A549 (cell line): ENCODE data around the gene GARS1.

ENCODE experiments used
- HOXB5 ChIP-seq: fragments of 250-450 bp; sonication (Bioruptor Pico); IDR thresholded peaks from 2 replicates; pipeline ENCODE4 v1.5.0; 2020; ENCODE audit warnings: mild to moderate bottlenecking, moderate library complexity
- SMC3 ChIP-seq: fragments of >200 bp; sonication (Bioruptor Twin); formaldehyde crosslinking; IDR thresholded peaks from 3 replicates; pipeline ENCODE4 v1.6.1; 2018; ENCODE audit warnings: inconsistent platforms
- TF ChIP-seq, protein P1 (sequence below): fragments of >200 bp; sonication (Bioruptor Twin); formaldehyde crosslinking; IDR thresholded peaks from 3 replicates; pipeline ENCODE4 v1.5.1; 2016

DNA sequence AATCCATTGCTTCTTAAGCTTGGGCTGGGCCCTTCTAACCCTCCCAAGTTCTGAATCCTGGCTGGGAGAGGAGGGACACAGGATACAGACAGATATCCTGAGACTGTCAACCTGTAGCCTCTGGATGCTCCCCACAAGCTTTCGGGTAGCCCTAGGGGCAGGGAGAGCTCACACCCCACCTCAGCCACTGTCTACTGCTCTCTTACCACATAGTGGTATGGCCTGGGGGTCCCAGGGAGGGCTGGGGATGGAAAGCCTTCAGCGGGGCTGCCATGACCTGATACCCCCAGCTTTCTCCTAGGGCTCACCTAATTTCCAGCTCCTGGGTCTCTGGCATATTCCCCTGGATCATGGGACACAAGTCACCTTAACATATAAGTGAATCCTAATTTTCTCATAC is 62.5 kb downstream of the GARS1 start:
- no peak for TF ChIP-seq SMC3
- TF ChIP-seq, protein P1, sequence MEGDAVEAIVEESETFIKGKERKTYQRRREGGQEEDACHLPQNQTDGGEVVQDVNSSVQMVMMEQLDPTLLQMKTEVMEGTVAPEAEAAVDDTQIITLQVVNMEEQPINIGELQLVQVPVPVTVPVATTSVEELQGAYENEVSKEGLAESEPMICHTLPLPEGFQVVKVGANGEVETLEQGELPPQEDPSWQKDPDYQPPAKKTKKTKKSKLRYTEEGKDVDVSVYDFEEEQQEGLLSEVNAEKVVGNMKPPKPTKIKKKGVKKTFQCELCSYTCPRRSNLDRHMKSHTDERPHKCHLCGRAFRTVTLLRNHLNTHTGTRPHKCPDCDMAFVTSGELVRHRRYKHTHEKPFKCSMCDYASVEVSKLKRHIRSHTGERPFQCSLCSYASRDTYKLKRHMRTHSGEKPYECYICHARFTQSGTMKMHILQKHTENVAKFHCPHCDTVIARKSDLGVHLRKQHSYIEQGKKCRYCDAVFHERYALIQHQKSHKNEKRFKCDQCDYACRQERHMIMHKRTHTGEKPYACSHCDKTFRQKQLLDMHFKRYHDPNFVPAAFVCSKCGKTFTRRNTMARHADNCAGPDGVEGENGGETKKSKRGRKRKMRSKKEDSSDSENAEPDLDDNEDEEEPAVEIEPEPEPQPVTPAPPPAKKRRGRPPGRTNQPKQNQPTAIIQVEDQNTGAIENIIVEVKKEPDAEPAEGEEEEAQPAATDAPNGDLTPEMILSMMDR, result no peak
- TF ChIP-seq HOXB5, result no peak
